Uterus (tissue), 2 donors: Measurements from ENCODE around the gene MMP25.

Experiments
- CTCF ChIP-seq, 4 experiments: fragments of 200-600 bp in 2 of 4; fragments of 450-650 bp in 2 of 4; sonication (generic) in 2 of 4; IDR thresholded peaks; one replicate each; pipeline ENCODE4 v1.5.1; 2016 to 2019; ENCODE audit warnings: antibody characterized with exemption in 4 of 4, mild to moderate bottlenecking in 2 of 4, moderate library complexity in 1 of 4
- POLR2A ChIP-seq, 2 donors: fragments of 450-650 bp; IDR thresholded peaks; one replicate each; pipeline ENCODE4 v1.6.1; 2016; ENCODE audit warnings: antibody characterized with exemption in 2 of 2, mild to moderate bottlenecking in 1 of 2, moderate library complexity in 1 of 2

GRCh38 chr16:3042376-3042775, 4.0 kb upstream of the MMP25 start:
- TF ChIP-seq CTCF (IDR thresholded peaks at IDR 0.05) (no peak), POLR2A (IDR thresholded peaks at IDR 0.05) (no peak)
